HEK293T (cell line): Measurements from ENCODE around the gene TP53.
"Not testable (repeated sequence)": the region's sequence is repeated elsewhere in the genome, so short reads cannot be mapped to it uniquely, and the experiment has no call there.

Source experiments
- CTCF ChIA-PET: fragments of 350-600 bp; formaldehyde crosslinking; extraction: SDS; loops from one replicate; lab custom pipeline; 2021; ENCODE audit warnings: antibody characterized with exemption, inconsistent platforms; lab: Yijun Ruan, JAX
- POLR2A ChIA-PET: fragments of 350-600 bp; formaldehyde crosslinking; extraction: SDS; loops from one replicate; lab custom pipeline; 2020; ENCODE audit warnings: antibody characterized with exemption, inconsistent platforms; lab: Yijun Ruan, JAX
- DNase-seq: peaks from one replicate; pipeline ENCODE4 v3.0.0; 2012; ENCODE audit warnings: mixed read lengths; ENCODE audit errors: extremely low spot score
- ARNT ChIP-seq: fragments of 450-650 bp; IDR thresholded peaks from 2 replicates; pipeline ENCODE4 v1.6.1; 2017; ENCODE audit warnings: mild to moderate bottlenecking
- BHLHE40 ChIP-seq: fragments of 450-650 bp; IDR thresholded peaks from 2 replicates; pipeline ENCODE4 v1.6.1; 2016; ENCODE audit warnings: mild to moderate bottlenecking, moderate library complexity, borderline replicate concordance
- CTBP1 ChIP-seq: fragments of 450-650 bp; IDR thresholded peaks from 2 replicates; pipeline ENCODE4 v1.6.1; 2016; ENCODE audit warnings: borderline replicate concordance
- ELF4 ChIP-seq: fragments of 450-650 bp; IDR thresholded peaks from 2 replicates; pipeline ENCODE4 v1.6.1; 2017; ENCODE audit warnings: antibody characterized with exemption
- FOXA1 ChIP-seq: fragments of 450-650 bp; IDR thresholded peaks from 2 replicates; pipeline ENCODE4 v1.6.1; 2016; ENCODE audit warnings: mild to moderate bottlenecking
- FOXK2 ChIP-seq: fragments of 450-650 bp; IDR thresholded peaks from 2 replicates; pipeline ENCODE4 v1.6.1; 2016; ENCODE audit warnings: mild to moderate bottlenecking
- FOXM1 ChIP-seq: fragments of 450-650 bp; IDR thresholded peaks from 2 replicates; pipeline ENCODE4 v1.6.1; 2017; ENCODE audit warnings: mild to moderate bottlenecking, borderline replicate concordance
- HDGF ChIP-seq: fragments of 450-650 bp; IDR thresholded peaks from 2 replicates; pipeline ENCODE4 v1.6.1; 2017; ENCODE audit warnings: antibody characterized with exemption, borderline replicate concordance
- L3MBTL2 ChIP-seq: fragments of 450-650 bp; conservative IDR thresholded peaks from 2 replicates; pipeline ENCODE4 v1.6.1; 2016; ENCODE audit warnings: mild to moderate bottlenecking
- LEF1 ChIP-seq: fragments of 450-650 bp; IDR thresholded peaks from 2 replicates; pipeline ENCODE4 v1.6.1; 2017; ENCODE audit warnings: mild to moderate bottlenecking, borderline replicate concordance
- NFRKB ChIP-seq: fragments of 450-650 bp; IDR thresholded peaks from 2 replicates; pipeline ENCODE4 v1.6.1; 2016; ENCODE audit warnings: mild to moderate bottlenecking, moderate library complexity
- PKNOX1 ChIP-seq: fragments of 450-650 bp; IDR thresholded peaks from 2 replicates; pipeline ENCODE4 v1.6.1; 2016
- SP1 ChIP-seq: fragments of 450-650 bp; IDR thresholded peaks from 2 replicates; pipeline ENCODE4 v1.6.1; 2017
- SUZ12 ChIP-seq: fragments of 450-650 bp; IDR thresholded peaks from 2 replicates; pipeline ENCODE4 v1.6.1; 2016; ENCODE audit warnings: mild to moderate bottlenecking
- TARDBP ChIP-seq: fragments of 450-650 bp; IDR thresholded peaks from 2 replicates; pipeline ENCODE4 v1.6.1; 2016
- ZNF384 ChIP-seq: fragments of 450-650 bp; IDR thresholded peaks from 2 replicates; pipeline ENCODE4 v1.6.1; 2016

The TP53 gene

GRCh38 chr17:7626307-7626706 is 61.0 kb downstream of the TP53 start:
- ChIA-PET CTCF (interaction anchor here (0.7 to 2.6 kb wide), 2 partner anchors 11 to 62 kb away, joined by 4 to 16 read pairs; partner anchors contain the start of genes TP53 and WRAP53), POLR2A (interaction anchor here (0.9 to 11.9 kb wide), 4 partner anchors 9 to 60 kb away, joined by 4 to 236 read pairs (median 12); partner anchors contain the start of genes MPDU1, TP53 and WRAP53)
- DNase-seq: no peak
- TF ChIP-seq ELF4 (no peak), FOXA1 (no peak), ARNT (no peak), NFRKB (no peak), ZNF384 (no peak), SP1 (no peak), TARDBP (no peak), SUZ12 (no peak), LEF1 (no peak)

- DNase-seq, CTCF ChIA-PET: not testable (repeated sequence)
- POLR2A ChIA-PET: interaction anchor here (0.9 to 11.9 kb wide), 5 partner anchors 11 to 60 kb away, joined by 3 to 236 read pairs (median 5); partner anchors contain the start of genes ATP1B2, FXR2, MPDU1 and TP53
Observed at GRCh38 chr17:7625749-7626148, 61.5 kb downstream of the TP53 start.

DNA sequence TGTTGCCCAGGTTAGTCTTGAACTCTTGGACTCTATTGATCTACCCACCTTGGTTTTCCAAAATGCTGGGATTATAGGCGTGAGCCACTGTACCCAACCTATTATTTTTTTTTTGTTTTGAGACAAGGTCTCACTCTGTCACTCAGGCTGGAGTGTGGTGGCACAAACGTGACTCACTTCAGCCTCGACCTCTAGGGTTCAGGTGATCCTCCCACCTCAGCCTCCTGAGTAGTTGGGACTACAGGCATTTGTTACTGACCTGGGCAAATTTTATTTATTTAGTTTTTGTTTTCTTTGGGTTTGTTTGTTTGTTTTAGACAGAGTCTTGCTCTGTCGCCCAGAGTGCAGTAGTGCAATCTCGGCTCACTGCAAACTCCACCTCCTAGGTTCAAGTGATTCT is 63.6 kb downstream of the TP53 start:
- CTCF ChIA-PET: no interaction called here
- no peak for DNase-seq
- no peak for TF ChIP-seq CTBP1
- no peak for TF ChIP-seq L3MBTL2
- TF ChIP-seq BHLHE40: no peak
- TF ChIP-seq NFRKB: no peak
- no peak for TF ChIP-seq SUZ12
- no peak for TF ChIP-seq ZNF384
- TF ChIP-seq ELF4: no peak
- TF ChIP-seq SP1: no peak
- no peak for TF ChIP-seq ARNT
- no peak for TF ChIP-seq TARDBP
- TF ChIP-seq LEF1: no peak
- TF ChIP-seq FOXM1: no peak
- TF ChIP-seq FOXA1: no peak
- TF ChIP-seq FOXK2: no peak
- TF ChIP-seq HDGF: no peak
- TF ChIP-seq PKNOX1: no peak
- POLR2A ChIA-PET: no interaction called here

DNA sequence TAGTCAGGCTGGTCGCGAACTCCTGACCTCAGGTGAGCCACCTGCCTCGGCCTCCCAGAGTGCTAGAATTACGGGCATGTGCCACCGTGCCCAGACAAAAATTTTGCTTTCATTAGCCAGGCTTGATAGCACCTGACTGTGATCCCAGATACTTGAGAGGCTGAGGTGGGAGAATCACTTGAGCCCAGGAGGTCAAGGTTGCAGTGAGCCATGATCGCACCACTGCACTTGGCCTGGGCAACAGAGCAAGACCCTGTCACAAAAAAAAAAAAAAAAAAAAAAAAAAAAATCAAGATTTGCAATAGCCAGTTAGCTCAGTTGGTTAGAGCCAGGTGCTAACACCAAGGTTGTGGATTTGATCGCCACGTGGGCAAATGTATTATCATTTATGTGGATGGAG is 66.5 kb downstream of the TP53 start:
- ChIA-PET CTCF (interaction anchor here (0.6 kb wide), 1 partner anchor 82 kb away, joined by 3 read pairs; no protein-coding TSS in a partner anchor), POLR2A (interaction anchor here (1.5 kb wide), 1 partner anchor 67 kb away, joined by 5 read pairs; the partner anchor contains the start of gene TP53)
- DNase-seq: no peak
- no peak for TF ChIP-seq ELF4
- TF ChIP-seq FOXA1: no peak
- TF ChIP-seq SUZ12: no peak
- TF ChIP-seq L3MBTL2: no peak
- no peak for TF ChIP-seq PKNOX1
- TF ChIP-seq ZNF384: no peak
- TF ChIP-seq SP1: no peak
- no peak for TF ChIP-seq FOXM1
- TF ChIP-seq BHLHE40: no peak
- no peak for TF ChIP-seq CTBP1
- no peak for TF ChIP-seq FOXK2
- TF ChIP-seq HDGF: no peak
- TF ChIP-seq LEF1: no peak
- TF ChIP-seq NFRKB: no peak
- TF ChIP-seq TARDBP: no peak
- no peak for TF ChIP-seq ARNT

DNA sequence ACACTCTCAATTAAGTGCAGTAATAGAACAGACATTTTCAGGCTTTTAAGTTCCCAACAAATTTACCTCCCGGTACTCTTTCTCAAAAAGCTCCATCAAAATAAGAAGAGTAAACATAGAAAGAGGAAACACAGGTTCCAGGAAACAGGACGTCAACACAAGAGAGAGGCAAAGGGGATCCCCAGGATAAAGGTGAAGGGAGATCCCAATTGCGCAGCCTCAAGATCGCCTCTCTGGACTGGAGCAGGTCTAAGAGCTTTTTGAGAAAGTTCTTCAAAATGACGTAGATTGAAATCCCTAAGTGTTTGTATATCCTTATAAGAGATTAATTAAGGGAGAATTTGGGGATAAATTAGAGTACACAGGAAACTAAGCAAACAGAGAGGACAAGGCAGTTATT is 68.7 kb downstream of the TP53 start:
- POLR2A ChIA-PET: interaction anchor here (1.3 to 2.8 kb wide), 3 partner anchors 9 to 69 kb away, joined by 4 to 9 read pairs (median 5); partner anchors contain the start of genes SAT2, TP53 and WRAP53
- DNase-seq: no peak
- TF ChIP-seq ARNT (no peak), LEF1 (no peak), PKNOX1 (no peak), SP1 (no peak), CTBP1 (no peak), BHLHE40 (no peak), NFRKB (no peak), FOXK2 (no peak), ZNF384 (no peak), ELF4 (no peak)
- CTCF ChIA-PET: interaction anchor here (0.6 kb wide), 1 partner anchor 500 kb away, joined by 3 read pairs; no protein-coding TSS in a partner anchor
